Smooth muscle cell (in vitro differentiated cells): ENCODE measurements around the gene ADH4. TPM values are rescaled to one million over a fixed set of nuclear protein-coding genes. Genes with fewer than 3 reads are reported as not detected.
"Not testable (repeated sequence)": the region's sequence is repeated elsewhere in the genome, so short reads cannot be mapped to it uniquely, and the experiment has no call there.

ENCODE experiments used
- DNase-seq: peaks from one replicate; lab custom pipeline; 2025; ENCODE audit not compliant: unreplicated experiment; lab: John Stamatoyannopoulos, UW
- H2AFZ ChIP-seq: fragments of 200-600 bp; sonication (generic); 2 replicates; pipeline ENCODE4 v1.6.0; 2016; ENCODE audit warnings: antibody characterized with exemption, low read depth, mild to moderate bottlenecking
- H3F3A ChIP-seq: fragments of 200-600 bp; sonication (generic); 2 replicates; pipeline ENCODE4 v1.6.0; 2017; ENCODE audit warnings: antibody characterized with exemption, low read depth
- H3K27ac ChIP-seq: fragments of 200-600 bp; sonication (generic); 2 replicates; pipeline ENCODE4 v1.5.1; 2016; ENCODE audit warnings: low read depth, mild to moderate bottlenecking
- H3K27me3 ChIP-seq: fragments of 200-600 bp; sonication (generic); 2 replicates; pipeline ENCODE4 v1.6.1; 2016; ENCODE audit warnings: low read depth, mild to moderate bottlenecking
- H3K36me3 ChIP-seq: fragments of 200-600 bp; sonication (generic); 2 replicates; pipeline ENCODE4 v1.5.1; 2016; ENCODE audit warnings: low read depth
- H3K4me1 ChIP-seq: fragments of 200-600 bp; sonication (generic); 2 replicates; pipeline ENCODE4 v1.5.1; 2016; ENCODE audit warnings: low read depth
- H3K4me2 ChIP-seq: fragments of 200-600 bp; sonication (generic); 2 replicates; pipeline ENCODE4 v1.6.0; 2016; ENCODE audit warnings: mild to moderate bottlenecking
- H3K4me3 ChIP-seq: fragments of 200-600 bp; sonication (generic); 2 replicates; pipeline ENCODE4 v1.5.1; 2016; ENCODE audit warnings: mild to moderate bottlenecking
- H3K79me2 ChIP-seq: fragments of 200-600 bp; sonication (generic); 2 replicates; pipeline ENCODE4 v1.6.0; 2016; ENCODE audit warnings: low read depth, mild to moderate bottlenecking
- H3K9ac ChIP-seq: fragments of 200-600 bp; sonication (generic); 2 replicates; pipeline ENCODE4 v1.6.0; 2016; ENCODE audit warnings: low read depth
- H3K9me3 ChIP-seq: fragments of 200-600 bp; sonication (generic); replicated peaks from 2 replicates; pipeline ENCODE4 v1.5.1; 2016; ENCODE audit warnings: low read depth
- H4K20me1 ChIP-seq: fragments of 200-600 bp; sonication (generic); 2 replicates; pipeline ENCODE4 v1.6.0; 2016; ENCODE audit warnings: low read depth
- WGBS: methylation state at CpG from one replicate; pipeline ENCODE4 v1.1.7; 2016; ENCODE audit warnings: low lambda C conversion rate; 5-methylcytosine and 5-hydroxymethylcytosine counted together
- polyA plus RNA-seq: library from polyadenylated mRNA; unstranded; fragments of >200 nt; fragmentation: Nextera tagmentation; extraction: Ambion mirVana; gene quantifications from 2 replicates; pipeline ENCODE4 v1.2.1, GENCODE V29; 2016
- total RNA-seq: library from RNA; depleted of rRNA; stranded (reverse); fragments of >200 nt; gene quantifications from 2 replicates; pipeline ENCODE4 v1.2.3, GENCODE V29; 2014
- TF ChIP-seq, protein P1 (sequence below): fragments of 200-600 bp; sonication (generic); IDR thresholded peaks from 2 replicates; pipeline ENCODE4 v1.5.1; 2017; ENCODE audit warnings: borderline replicate concordance, mild to moderate bottlenecking, antibody characterized with exemption; ENCODE audit not compliant: insufficient read depth, poor library complexity, severe bottlenecking

Gene ADH4
- total and polyA plus RNA-seq, 2 experiments from 2014 or later = not detected

DNA sequence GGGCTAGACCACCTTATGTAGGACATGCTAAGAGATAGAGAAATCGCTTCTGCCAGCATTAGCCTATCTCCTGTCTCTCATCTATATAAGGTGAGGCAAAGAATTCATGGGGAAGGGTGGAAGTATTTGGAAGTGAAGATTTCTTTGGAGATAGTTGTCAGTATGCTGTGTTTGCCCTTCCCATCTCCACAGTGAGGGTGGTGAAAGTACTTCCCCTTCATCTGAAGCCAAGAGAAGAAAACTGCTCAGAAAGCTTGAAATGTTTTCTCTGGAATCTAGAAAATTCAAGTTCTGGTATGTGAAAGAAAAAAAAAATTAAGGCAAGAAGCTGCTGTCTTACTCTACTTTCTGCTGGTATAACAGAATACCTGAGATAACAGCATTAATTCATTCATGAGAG, 43.2 kb downstream of the ADH4 start:
- H3K27ac ChIP-seq = no peak overlapping the region
- no peaks in the 10 kb centered on the region for H3K79me2 ChIP-seq
- TF ChIP-seq, protein P1, sequence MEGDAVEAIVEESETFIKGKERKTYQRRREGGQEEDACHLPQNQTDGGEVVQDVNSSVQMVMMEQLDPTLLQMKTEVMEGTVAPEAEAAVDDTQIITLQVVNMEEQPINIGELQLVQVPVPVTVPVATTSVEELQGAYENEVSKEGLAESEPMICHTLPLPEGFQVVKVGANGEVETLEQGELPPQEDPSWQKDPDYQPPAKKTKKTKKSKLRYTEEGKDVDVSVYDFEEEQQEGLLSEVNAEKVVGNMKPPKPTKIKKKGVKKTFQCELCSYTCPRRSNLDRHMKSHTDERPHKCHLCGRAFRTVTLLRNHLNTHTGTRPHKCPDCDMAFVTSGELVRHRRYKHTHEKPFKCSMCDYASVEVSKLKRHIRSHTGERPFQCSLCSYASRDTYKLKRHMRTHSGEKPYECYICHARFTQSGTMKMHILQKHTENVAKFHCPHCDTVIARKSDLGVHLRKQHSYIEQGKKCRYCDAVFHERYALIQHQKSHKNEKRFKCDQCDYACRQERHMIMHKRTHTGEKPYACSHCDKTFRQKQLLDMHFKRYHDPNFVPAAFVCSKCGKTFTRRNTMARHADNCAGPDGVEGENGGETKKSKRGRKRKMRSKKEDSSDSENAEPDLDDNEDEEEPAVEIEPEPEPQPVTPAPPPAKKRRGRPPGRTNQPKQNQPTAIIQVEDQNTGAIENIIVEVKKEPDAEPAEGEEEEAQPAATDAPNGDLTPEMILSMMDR = no peak
- H3K36me3 ChIP-seq = no peaks in the 10 kb centered on the region
- no peak overlapping the region for H2AFZ ChIP-seq
- H3K4me2 ChIP-seq = no peak overlapping the region
- no peaks in the 10 kb centered on the region for H3K27me3 ChIP-seq
- no peak overlapping the region for H3K9ac ChIP-seq
- WGBS = 100% methylated on average over 1 of the region's 1 CpG
- H3K4me3 ChIP-seq = no peak overlapping the region
- H3K4me1 ChIP-seq = no peaks in the 10 kb centered on the region
- DNase-seq = no peak
- no peaks in the 10 kb centered on the region for H3F3A ChIP-seq
- no peaks in the 10 kb centered on the region for H4K20me1 ChIP-seq
- H3K9me3 ChIP-seq = no peaks in the 10 kb centered on the region

DNA sequence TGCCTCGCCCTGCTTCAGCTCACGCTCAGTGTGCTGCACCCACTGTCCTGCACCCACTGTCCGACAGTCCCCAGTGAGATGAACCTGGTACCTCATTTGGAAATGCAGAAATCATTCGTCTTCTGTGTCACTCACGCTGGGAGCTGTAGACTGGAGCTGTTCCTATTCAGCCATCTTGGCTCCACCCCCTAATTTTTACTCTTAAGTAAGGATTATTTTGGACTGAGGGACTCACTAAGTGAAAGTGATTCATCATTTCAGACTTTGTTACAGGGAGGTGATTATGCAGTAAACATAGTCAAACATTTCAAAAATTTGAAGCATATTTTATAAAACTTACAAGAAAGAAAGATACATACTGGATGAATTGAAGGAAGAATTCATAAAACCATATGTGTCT, 44.3 kb downstream of the ADH4 start:
- not testable (repeated sequence) for H3K27me3 ChIP-seq, DNase-seq, H2AFZ ChIP-seq, H3K4me1 ChIP-seq, H3K4me3 ChIP-seq, H3K4me2 ChIP-seq, H3K79me2 ChIP-seq, H3K9me3 ChIP-seq, H3F3A ChIP-seq, H3K27ac ChIP-seq, H4K20me1 ChIP-seq, H3K36me3 ChIP-seq, H3K9ac ChIP-seq
- WGBS = 77% methylated on average over 5 of the region's 5 CpGs

DNA sequence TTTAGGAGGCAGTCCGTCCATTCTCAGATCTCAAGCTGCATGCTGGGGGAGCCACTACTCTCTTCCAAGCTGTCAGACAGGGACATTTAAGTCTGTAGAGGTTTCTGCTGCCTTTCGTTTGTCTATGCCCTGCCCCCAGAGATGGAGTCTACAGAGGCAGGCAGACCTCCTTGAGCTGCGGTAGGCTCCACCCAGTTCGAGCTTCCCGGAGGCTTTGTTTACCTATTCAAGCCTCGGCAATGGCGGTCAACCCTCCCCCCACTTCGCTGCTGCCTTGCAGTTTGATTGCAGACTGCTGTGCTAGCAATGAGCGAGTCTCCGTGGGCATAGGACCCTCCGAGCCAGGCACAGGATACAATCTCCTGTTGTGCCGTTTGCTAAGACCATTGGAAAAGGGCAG, 44.8 kb downstream of the ADH4 start:
- WGBS = 90% methylated on average over 12 of the region's 12 CpGs
- no peak for DNase-seq
- H3F3A ChIP-seq = no peaks in the 10 kb centered on the region

DNA sequence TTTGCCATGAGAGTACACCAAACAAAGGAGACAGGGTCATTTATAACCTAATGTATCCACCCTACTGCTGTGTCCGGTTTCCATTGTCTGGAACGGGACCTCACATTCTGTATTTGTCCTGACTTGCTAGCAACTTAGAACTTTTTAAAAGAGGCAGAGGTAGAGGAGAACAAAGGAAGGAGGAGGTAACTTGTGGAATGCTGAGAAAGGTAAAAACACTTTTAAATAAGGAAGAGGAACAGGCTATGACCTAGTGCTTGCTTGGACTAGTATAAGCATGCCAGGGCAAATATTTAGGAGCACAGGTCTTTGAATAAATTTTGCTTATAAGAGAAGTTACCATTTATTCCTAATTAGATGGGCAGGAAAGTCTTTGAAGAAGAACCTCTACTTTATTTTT, 52.3 kb downstream of the ADH4 start:
- not testable (repeated sequence) for H3F3A ChIP-seq, H4K20me1 ChIP-seq, H3K9ac ChIP-seq, H3K27ac ChIP-seq, H3K9me3 ChIP-seq, H3K27me3 ChIP-seq, H2AFZ ChIP-seq, H3K36me3 ChIP-seq, DNase-seq, H3K4me3 ChIP-seq
- Histone ChIP-seq H3K4me1 (peaks cover 26% of the 10 kb centered on the region), H3K79me2 (peaks cover 31% of the 10 kb centered on the region), H3K4me2 (peak overlapping the region; percentile 1)
- WGBS = 88% methylated on average over 2 of the region's 2 CpGs

More for the DNA sequence above, 44.8 kb downstream of the ADH4 start:
- no peaks in the 10 kb centered on the region for H3K9me3 ChIP-seq
- H3K27me3 ChIP-seq = no peaks in the 10 kb centered on the region
- H3K4me3 ChIP-seq = no peak overlapping the region
- TF ChIP-seq, protein P1 = no peak
- H4K20me1 ChIP-seq = no peaks in the 10 kb centered on the region
- no peak overlapping the region for H3K27ac ChIP-seq
- no peak overlapping the region for H3K4me2 ChIP-seq
- H3K9ac ChIP-seq = no peak overlapping the region
- H3K79me2 ChIP-seq = no peaks in the 10 kb centered on the region
- no peaks in the 10 kb centered on the region for H3K4me1 ChIP-seq
- no peaks in the 10 kb centered on the region for H3K36me3 ChIP-seq
- H2AFZ ChIP-seq = no peak overlapping the region

DNA sequence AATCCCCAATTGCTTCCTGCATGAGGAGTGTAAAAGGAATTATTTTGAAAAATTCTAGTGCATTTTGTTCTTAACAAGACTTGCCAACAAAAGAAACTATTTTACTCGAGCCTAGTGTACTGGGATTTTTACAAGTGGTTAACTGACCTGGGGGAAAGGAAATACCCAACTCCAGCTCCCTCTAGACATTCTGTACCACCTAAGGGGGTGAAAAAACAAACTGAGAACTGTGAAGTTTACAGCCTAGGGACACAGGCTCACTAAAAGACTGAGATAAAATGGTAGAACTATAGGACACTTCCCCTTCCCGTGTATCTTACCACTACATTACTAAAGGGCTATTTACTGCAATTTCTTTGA, 52.9 kb downstream of the ADH4 start:
- Histone ChIP-seq H3K27ac (peak overlapping the region; percentile 38), H3K36me3 (no peaks in the 10 kb centered on the region), H3K4me3 (peak overlapping the region; percentile 1), H3K79me2 (peaks cover 37% of the 10 kb centered on the region), H3K9ac (no peak overlapping the region), H3K27me3 (no peaks in the 10 kb centered on the region), H3K4me2 (peak overlapping the region; percentile 89), H3K9me3 (no peaks in the 10 kb centered on the region), H4K20me1 (peaks cover 4% of the 10 kb centered on the region), H3K4me1 (peaks cover 26% of the 10 kb centered on the region), H3F3A (peaks cover 5% of the 10 kb centered on the region), H2AFZ (peak overlapping the region; percentile 39)
- 31% methylated on average over 2 of the region's 2 CpGs for WGBS
- no peak for DNase-seq
- TF ChIP-seq, protein P1 = no peak
